Measurements from ENCODE around the gene LGMN.

GRCh38 chr14:92770484-92770883 lies 22.1 kb upstream of the LGMN start:
- TF ChIP-seq, protein P1, sequence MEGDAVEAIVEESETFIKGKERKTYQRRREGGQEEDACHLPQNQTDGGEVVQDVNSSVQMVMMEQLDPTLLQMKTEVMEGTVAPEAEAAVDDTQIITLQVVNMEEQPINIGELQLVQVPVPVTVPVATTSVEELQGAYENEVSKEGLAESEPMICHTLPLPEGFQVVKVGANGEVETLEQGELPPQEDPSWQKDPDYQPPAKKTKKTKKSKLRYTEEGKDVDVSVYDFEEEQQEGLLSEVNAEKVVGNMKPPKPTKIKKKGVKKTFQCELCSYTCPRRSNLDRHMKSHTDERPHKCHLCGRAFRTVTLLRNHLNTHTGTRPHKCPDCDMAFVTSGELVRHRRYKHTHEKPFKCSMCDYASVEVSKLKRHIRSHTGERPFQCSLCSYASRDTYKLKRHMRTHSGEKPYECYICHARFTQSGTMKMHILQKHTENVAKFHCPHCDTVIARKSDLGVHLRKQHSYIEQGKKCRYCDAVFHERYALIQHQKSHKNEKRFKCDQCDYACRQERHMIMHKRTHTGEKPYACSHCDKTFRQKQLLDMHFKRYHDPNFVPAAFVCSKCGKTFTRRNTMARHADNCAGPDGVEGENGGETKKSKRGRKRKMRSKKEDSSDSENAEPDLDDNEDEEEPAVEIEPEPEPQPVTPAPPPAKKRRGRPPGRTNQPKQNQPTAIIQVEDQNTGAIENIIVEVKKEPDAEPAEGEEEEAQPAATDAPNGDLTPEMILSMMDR (conservative IDR thresholded peaks at IDR 0.05), result no peak
- TF ChIP-seq EZH2 (IDR thresholded peaks at IDR 0.05; ENCODE audit: low read depth), result no peak

All from PC-9 (cell line).